HG03439 (cell line): ENCODE data around the gene MPPE1.
A peak's percentile ranks its signal among the peaks of the same experiment; 100 is the strongest.
"Not testable (repeated sequence)": the region's sequence is repeated elsewhere in the genome, so short reads cannot be mapped to it uniquely, and the experiment has no call there.

Experiments used
- ATAC-seq: cut with Tn5 transposase; IDR thresholded peaks from one replicate; pipeline ENCODE4 v1.9.1; 2021; ENCODE audit warnings: mild to moderate bottlenecking, moderate library complexity; ENCODE audit not compliant: unreplicated experiment

Gene MPPE1

GRCh38 chr18:11908182-11909060 is at the start of gene MPPE1:
Gene MPPE1 (minus strand): TSS chr18:11908317. CDS start chr18:11897264, 11,053 bp downstream.
- peak; percentile 89 for ATAC-seq

GRCh38 chr18:11957636-11958035 is 49.5 kb upstream of the MPPE1 start:
- no peak for ATAC-seq

GRCh38 chr18:11956371-11957308 is 48.5 kb upstream of the MPPE1 start:
- ATAC-seq: no peak

- no peak for ATAC-seq
Observed at GRCh38 chr18:11955239-11956029, 47.3 kb upstream of the MPPE1 start.

GRCh38 chr18:11953113-11953512 is 45.0 kb upstream of the MPPE1 start:
- ATAC-seq: no peak

GRCh38 chr18:11951390-11951851 is 43.3 kb upstream of the MPPE1 start:
- ATAC-seq: no peak

GRCh38 chr18:11950824-11951223 is 42.7 kb upstream of the MPPE1 start:
- ATAC-seq: no peak

- no peak for ATAC-seq
Observed at GRCh38 chr18:11948852-11949523, 40.9 kb upstream of the MPPE1 start.

- peak; percentile 88 for ATAC-seq
Observed at GRCh38 chr18:11947214-11948191, 39.4 kb upstream of the MPPE1 start.

GRCh38 chr18:11946756-11947155 is 38.6 kb upstream of the MPPE1 start:
- ATAC-seq: no peak

GRCh38 chr18:11945834-11946659 is 37.9 kb upstream of the MPPE1 start:
- ATAC-seq: not testable (repeated sequence)

- ATAC-seq: no peak
Observed at GRCh38 chr18:11944786-11945185, 36.7 kb upstream of the MPPE1 start.

- ATAC-seq: no peak
Observed at GRCh38 chr18:11944252-11944651, 36.1 kb upstream of the MPPE1 start.

- no peak for ATAC-seq
Observed at GRCh38 chr18:11943551-11943950, 35.4 kb upstream of the MPPE1 start.

- no peak for ATAC-seq
Observed at GRCh38 chr18:11940956-11941355, 32.8 kb upstream of the MPPE1 start.

GRCh38 chr18:11937874-11938478 is 29.9 kb upstream of the MPPE1 start:
- no peak for ATAC-seq

GRCh38 chr18:11932393-11932792 is 24.3 kb upstream of the MPPE1 start:
- no peak for ATAC-seq

- no peak for ATAC-seq
Observed at GRCh38 chr18:11927497-11927896, 19.4 kb upstream of the MPPE1 start.
